ENCODE measurements around the gene TOP2B. TPM values are rescaled to one million over a fixed set of nuclear protein-coding genes. Genes with fewer than 3 reads are reported as not detected.

Gene TOP2B
- total RNA-seq, 1 donor from 2014 or later = 72.0 TPM

DNA sequence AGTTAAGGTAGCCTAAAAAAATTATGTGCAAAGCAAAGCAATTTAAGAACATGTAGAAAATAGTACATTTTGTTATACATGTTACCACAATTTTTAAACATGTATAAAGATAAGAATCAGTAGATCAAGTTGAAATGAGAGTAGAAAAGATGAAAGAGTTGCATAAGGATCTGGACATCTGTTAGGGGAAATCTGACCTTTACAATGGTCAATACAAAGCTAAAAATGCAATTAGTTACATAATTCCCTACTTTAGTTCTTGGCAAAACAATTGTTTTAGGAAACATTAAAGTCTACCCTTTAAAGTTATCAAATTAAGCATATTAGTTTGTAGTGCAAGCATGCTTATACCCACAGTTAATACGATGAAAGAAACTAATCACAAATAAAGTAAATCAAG, 32.7 kb downstream of the TOP2B start:
- DNase-seq (ENCODE audit: low spot score) = no peak

- DNase-seq (ENCODE audit: low spot score) = no peak
Observed at GRCh38 chr3:25621087-25621486, 43.6 kb downstream of the TOP2B start.

DNA sequence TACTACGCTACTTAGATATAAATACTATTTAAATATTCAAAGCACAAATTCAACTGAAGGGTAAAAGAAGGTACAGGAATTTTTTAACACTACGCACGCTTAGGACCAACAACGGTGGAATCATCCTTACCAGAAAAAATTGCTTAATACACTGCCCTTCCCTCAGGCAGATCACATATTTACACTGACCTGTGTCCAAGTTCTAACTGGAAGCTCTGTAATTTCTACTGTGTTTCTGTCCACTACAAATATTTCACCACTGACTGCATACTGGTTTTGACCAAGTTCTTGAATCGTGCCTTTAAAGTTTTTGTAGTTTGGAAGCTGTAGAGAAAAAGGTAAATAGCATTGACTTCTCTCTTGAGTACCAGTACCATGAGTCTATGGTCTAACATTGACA, 44.2 kb downstream of the TOP2B start:
- DNase-seq (ENCODE audit: low spot score) = no peak

DNA sequence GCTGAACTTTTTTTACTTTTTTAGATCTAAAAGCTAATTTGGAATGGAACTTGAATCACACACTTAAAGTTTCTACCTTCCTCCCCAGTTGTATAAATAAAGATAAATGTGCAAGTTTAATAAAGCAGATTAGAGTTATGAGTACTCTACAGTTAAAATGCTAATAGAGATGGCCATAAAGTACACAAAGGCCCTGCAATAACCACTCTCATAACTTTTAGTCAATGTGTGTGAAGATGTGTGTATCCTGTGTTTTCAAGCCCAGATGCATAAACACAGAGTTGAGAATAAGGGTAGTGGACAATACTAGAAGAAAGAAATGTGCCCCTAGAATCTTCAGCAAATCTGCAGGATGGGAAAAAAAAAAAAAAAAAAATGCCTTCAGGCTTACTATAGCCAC, 45.3 kb downstream of the TOP2B start:
- no peak for DNase-seq (ENCODE audit: low spot score)

DNA sequence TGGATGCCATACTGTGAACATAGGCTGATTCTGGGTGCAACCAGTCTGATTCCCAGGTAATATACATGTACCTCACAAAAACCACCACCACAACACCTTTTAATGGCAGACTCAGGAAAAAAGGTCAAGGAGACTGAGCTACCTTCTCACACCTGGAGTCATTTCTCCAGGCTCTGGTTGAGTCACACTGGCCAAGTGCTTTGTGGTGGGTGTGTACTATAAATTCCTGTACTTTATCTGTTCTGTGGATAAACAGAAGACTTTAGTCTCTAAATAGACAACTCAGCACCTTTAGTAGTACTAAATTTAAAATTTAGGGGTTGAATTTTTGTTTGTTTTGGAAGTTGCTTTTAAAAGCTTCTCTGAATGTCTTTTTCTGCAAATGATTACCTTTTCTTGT, 46.7 kb downstream of the TOP2B start:
- DNase-seq (ENCODE audit: low spot score) = no peak

DNA sequence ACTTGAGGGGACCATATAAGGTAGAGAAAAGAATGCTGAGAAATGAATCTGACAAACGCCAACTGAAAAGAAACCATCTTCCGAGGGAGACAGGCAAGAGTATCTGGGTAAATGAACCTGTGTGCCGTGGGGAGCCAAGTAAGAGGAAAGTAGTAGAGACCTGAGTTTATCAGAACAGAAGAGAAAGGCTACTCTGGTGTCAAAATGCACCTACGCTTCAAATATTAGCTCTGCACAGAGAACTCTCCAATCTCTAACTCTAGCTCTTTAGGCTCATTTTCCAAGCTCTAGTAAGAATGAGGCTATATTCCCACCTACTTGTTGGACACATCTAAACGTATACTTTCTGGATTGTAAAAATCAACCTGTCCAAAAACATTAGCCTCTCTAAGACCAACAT, 53.5 kb downstream of the TOP2B start:
- no peak for DNase-seq (ENCODE audit: low spot score)

DNA sequence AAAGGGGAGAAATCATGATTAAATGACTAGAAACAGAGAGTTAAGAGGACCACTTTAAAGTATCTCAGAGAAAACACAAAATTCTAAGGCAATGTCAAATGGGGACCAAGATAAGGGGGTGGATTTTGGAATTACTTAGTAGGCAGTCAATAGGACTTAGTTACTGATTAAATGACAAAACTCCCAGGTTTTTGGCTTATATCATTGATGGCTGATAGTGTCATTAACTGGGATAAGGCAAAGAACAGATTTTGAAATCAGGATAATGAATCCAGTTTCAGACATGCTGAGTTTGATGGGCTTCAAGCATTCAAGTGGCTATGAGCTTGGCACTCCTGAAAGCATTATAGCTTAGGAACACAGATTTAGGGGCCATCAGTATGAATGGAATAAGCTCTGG, 53.9 kb downstream of the TOP2B start:
- no peak for DNase-seq (ENCODE audit: low spot score)

GRCh38 chr3:25610167-25610566, 54.5 kb downstream of the TOP2B start:
- DNase-seq (ENCODE audit: low spot score) = no peak

DNA sequence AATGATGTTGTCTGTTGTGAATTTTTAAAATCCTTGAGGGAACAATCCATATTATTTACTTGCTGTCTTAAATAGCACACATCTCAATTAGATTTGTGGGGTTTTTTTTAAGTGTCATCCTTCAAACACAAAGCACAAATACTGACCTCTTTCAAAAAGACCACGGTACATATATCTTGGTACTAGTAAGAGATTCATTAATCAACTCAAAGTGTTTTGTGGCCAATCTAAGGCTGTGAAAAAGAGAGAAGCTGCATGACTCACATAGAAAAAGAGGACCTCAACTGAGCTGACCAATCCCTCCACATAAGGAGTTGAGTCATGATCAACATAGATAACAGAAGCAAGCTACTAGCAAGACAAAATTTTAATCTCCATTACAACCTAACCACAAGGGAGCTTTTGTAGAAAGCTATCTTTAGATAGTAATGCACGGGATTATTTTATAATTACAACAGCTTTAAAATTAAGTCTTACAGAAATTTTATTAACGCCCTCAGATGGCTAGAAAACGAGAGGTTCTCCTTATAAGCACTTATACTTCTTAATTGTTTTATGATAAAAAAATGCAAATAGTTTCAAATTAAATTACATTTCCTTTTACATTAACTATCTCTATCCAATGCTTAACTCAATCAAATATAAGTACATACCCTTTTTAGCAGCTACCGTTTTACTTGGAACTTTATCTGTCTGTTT, 60.5 kb downstream of the TOP2B start:
- no peak for DNase-seq (ENCODE audit: low spot score)

- no peak for DNase-seq (ENCODE audit: low spot score)
Observed at GRCh38 chr3:25603703-25604102, 61.0 kb downstream of the TOP2B start.

DNA sequence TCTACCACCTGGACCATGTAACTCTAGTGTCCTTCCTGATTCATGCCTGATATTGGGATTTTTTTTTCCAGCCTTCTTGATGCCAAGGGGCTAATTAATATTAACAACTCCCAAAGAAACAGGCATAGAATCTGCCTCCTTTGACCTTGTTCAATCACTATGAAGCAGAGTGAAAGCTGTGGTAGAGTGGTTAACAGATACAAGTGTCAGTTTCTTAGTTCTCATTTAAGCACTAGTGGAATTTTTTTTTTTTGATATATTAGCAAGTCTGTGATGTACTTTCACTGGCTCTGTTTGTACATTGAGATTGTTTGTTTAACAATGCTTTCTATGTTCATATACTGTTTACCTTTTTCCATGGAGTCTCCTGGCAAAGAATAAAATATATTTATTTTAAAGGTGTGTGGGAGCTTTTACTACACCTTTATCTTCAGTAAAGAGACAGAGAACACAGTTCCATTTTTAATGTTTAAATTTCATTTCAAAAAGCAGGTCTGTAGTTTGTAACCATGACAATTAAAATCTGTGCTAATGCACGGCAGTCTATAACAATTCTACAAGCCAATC, 67.1 kb downstream of the TOP2B start:
- DNase-seq (ENCODE audit: low spot score) = no peak

DNA sequence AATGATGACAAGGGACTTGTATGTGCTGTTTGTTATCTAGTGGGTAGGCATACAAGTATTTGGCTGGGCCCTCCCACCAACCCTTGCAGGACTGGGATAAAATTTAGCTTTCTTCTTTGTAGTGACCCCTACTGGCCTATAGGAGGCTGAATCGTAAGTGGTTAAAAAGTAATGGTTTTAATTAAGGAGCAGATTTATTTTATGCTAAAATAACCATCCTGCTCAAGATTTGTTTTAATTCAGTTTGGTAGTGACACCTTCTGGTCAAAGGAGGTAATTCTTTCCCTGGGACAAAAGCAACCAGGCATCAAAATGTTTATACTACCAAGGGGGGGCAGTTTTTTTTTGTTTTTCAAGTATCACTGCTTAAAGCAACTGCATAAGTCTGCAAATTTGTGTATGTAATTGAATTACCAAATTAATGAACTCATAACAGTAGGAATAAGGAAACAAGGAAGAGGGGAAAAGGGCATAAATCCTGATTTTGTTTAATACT, 70.7 kb downstream of the TOP2B start:
- no peak for DNase-seq (ENCODE audit: low spot score)

- no peak for DNase-seq (ENCODE audit: low spot score)
Observed at GRCh38 chr3:25593001-25593400, 71.7 kb downstream of the TOP2B start.

DNA sequence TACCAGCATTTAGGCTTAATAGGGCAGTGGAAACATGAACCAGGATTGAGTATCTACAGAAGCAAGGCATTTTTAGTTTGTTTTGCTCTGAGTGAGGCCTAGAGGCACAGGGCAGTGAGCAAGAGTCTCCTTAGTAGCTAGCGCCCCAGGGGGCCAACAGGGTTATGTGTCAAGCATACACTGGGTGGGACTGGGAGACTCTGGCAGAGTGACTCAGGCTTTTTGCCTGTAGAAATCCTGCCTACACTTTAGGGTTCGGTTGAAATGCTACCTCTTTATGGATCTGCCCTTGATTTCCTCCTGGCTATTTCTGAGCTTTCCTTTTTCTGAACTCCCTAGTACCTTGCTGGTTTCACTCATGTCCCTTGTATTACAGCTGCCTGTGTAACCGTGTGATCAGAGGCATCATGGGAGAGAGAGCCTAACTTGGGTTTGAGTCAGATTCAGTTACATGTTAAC, 72.2 kb downstream of the TOP2B start:
- no peak for DNase-seq (ENCODE audit: low spot score)

- no peak for DNase-seq (ENCODE audit: low spot score)
Observed at GRCh38 chr3:25589783-25590258, 74.9 kb downstream of the TOP2B start.

- no peak for DNase-seq (ENCODE audit: low spot score)
Observed at GRCh38 chr3:25589104-25589782, 75.5 kb downstream of the TOP2B start.

DNA sequence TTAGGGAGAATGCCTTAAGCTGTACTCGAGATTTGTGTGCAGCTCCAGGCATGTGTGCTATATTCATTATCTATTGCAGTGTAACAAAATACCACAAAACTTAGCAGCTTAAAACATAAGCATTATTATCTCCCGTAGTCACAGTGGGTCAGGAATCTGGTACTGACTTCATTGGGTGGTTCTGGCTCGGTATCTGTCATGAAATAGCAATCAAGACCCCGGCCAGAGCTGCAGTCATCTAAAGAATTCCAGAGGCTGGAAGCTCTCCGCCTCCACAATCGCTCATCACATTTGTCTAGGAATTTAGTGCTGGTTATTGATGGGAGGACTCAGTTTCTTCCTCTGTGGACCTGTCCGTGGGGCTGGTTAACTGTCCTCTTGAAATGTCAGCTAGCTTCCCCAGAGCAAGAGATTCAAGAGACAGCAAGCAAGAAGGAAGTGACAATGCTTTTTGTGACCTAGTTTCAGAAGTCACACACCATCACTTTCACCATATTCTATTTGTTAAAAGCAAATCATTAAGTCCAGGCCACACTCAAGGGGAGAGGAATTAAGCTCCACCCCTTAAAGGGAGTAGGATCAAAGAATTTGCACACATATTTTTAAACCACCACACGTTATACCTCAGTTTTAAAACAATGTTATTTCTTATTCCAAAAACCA, 76.1 kb downstream of the TOP2B start:
- no peak for DNase-seq (ENCODE audit: low spot score)

DNA sequence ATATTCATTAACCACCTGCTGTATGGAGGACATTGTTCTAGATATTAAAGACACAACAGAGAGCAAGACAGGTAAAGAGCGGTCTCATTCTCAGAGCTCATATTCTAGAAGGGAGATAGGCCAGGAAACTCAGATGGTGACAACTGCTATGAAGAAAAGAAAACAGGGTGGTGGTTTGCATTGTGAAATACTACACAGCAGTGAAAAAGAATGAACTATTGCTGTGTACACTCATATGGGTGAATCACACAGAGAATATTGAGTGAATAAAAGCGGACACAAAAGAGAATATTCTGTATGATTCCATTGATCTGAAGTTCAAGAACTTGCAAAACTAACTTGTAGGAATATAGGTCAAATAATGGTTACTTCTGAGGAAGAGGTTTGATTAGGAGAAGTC, 76.7 kb downstream of the TOP2B start:
- no peak for DNase-seq (ENCODE audit: low spot score)

DNA sequence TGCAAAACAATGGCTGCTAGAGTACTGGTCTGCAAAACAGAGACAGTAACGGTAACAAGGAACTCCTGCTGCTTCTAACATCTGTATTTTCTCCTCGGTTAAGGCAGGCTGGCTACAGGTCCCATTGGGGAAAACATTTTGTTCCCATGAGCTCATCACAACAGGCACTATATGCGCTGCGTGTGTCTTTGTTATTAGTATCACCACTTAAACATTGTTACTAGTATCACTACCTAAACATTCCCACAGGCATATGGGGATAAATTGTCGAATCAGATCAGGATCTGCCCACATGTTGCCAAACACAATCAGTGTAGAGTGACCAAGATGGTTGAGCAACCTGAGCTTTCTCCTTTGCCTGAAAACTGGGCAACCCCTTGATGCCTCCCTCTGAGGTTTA, 77.2 kb downstream of the TOP2B start:
- DNase-seq (ENCODE audit: low spot score) = no peak

GRCh38 chr3:25587094-25587493, 77.6 kb downstream of the TOP2B start:
- DNase-seq (ENCODE audit: low spot score) = no peak

DNA sequence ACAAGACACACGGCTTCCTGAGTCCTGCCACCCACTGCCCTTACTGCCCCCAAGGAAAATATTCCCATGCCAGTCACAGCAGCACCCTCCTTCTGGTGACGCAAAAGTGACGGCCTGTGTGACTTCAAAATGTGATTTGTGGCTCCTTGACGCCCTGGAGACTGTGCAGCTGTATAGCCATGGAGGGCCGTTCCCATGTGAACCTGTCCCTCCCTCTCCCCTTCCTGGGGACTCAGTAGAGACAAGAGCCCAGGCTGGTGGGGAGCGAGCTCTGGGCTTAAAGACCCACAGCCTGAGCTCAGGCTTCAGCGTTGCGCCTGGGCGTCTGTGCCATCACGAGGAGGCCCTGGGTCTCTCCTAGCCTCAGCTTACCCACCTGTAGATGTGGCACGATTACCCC, 78.2 kb downstream of the TOP2B start:
- DNase-seq (ENCODE audit: low spot score) = no peak

DNA sequence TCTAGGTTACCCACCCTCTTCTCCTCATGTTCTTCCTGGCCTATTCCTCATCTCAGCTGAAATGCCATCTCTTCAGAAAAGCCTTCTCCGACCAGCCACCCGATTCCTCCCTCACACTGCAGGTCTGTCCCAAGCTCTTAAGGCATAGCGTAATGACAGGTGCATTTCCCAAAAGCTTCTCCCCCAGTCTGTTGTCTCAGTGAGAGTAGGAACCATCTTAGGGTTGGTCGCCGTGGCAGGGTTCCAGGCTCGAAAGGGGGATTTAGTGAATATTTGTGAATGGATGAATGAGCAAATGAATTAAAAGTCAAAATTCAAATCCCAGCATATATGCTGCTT, 78.6 kb downstream of the TOP2B start:
- no peak for DNase-seq (ENCODE audit: low spot score)

All from mesenteric fat pad (tissue), 1 donor.